ENCODE results near the gene ADCY10.
"Not testable (repeated sequence)": the region's sequence is repeated elsewhere in the genome, so short reads cannot be mapped to it uniquely, and the experiment has no call there.

ADCY10 gene

GRCh38 chr1:167806676-167807075 is 107.3 kb downstream of the ADCY10 start:
- not testable (repeated sequence) for H3K36me3 Mint-ChIP-seq (ENCODE audit: low read depth); H3K9me3 Mint-ChIP-seq; H3K4me3 Mint-ChIP-seq; ATAC-seq; H3K27me3 Mint-ChIP-seq; DNase-seq; H3K27ac Mint-ChIP-seq
- peaks cover 26% of the 10 kb centered on the region for H3K4me1 Mint-ChIP-seq

GRCh38 chr1:167806235-167806634 is 107.7 kb downstream of the ADCY10 start:
- H3K27ac Mint-ChIP-seq; H3K4me3 Mint-ChIP-seq; H3K27me3 Mint-ChIP-seq; DNase-seq; H3K9me3 Mint-ChIP-seq; H3K36me3 Mint-ChIP-seq (ENCODE audit: low read depth); ATAC-seq: not testable (repeated sequence)
- peaks cover 26% of the 10 kb centered on the region for H3K4me1 Mint-ChIP-seq

GRCh38 chr1:167805041-167805556 is 108.8 kb downstream of the ADCY10 start:
- H3K36me3 Mint-ChIP-seq (ENCODE audit: low read depth) = no peaks in the 10 kb centered on the region
- no peak overlapping the region for H3K4me3 Mint-ChIP-seq
- H3K27me3 Mint-ChIP-seq = no peaks in the 10 kb centered on the region
- peak; percentile 38 for ATAC-seq
- H3K27ac Mint-ChIP-seq = peak overlapping the region; percentile 52
- no peaks in the 10 kb centered on the region for H3K9me3 Mint-ChIP-seq
- H3K4me1 Mint-ChIP-seq = peaks cover 26% of the 10 kb centered on the region
- no peak for DNase-seq

- peaks cover 26% of the 10 kb centered on the region for H3K4me1 Mint-ChIP-seq
- ATAC-seq (peak; percentile 91), DNase-seq (peak; percentile 93)
- no peaks in the 10 kb centered on the region for H3K36me3 Mint-ChIP-seq (ENCODE audit: low read depth)
- no peaks in the 10 kb centered on the region for H3K27me3 Mint-ChIP-seq
- no peaks in the 10 kb centered on the region for H3K9me3 Mint-ChIP-seq
- H3K4me3 Mint-ChIP-seq = peak overlapping the region; percentile 8
- peak overlapping the region; percentile 57 for H3K27ac Mint-ChIP-seq
Measured at GRCh38 chr1:167803358-167804207, 110.4 kb downstream of the ADCY10 start.

- Mint-ChIP-seq H3K27ac (no peak overlapping the region), H3K4me1 (peaks cover 26% of the 10 kb centered on the region), H3K9me3 (no peaks in the 10 kb centered on the region), H3K4me3 (no peak overlapping the region), H3K36me3 (ENCODE audit: low read depth) (no peaks in the 10 kb centered on the region), H3K27me3 (no peaks in the 10 kb centered on the region)
- ATAC-seq (no peak), DNase-seq (no peak)
Measured at GRCh38 chr1:167802235-167802634, 111.7 kb downstream of the ADCY10 start.

- no peaks in the 10 kb centered on the region for H3K27me3 Mint-ChIP-seq
- no peak for ATAC-seq
- H3K9me3 Mint-ChIP-seq = no peaks in the 10 kb centered on the region
- no peaks in the 10 kb centered on the region for H3K36me3 Mint-ChIP-seq (ENCODE audit: low read depth)
- no peak overlapping the region for H3K4me3 Mint-ChIP-seq
- peaks cover 25% of the 10 kb centered on the region for H3K4me1 Mint-ChIP-seq
- no peak overlapping the region for H3K27ac Mint-ChIP-seq
- DNase-seq = no peak
Measured at GRCh38 chr1:167800251-167800650, 113.7 kb downstream of the ADCY10 start.

- Mint-ChIP-seq H3K4me3 (no peak overlapping the region), H3K36me3 (ENCODE audit: low read depth) (no peaks in the 10 kb centered on the region), H3K9me3 (no peaks in the 10 kb centered on the region), H3K4me1 (peaks cover 20% of the 10 kb centered on the region), H3K27ac (no peak overlapping the region), H3K27me3 (no peaks in the 10 kb centered on the region)
- no peak for ATAC-seq
- no peak for DNase-seq
Measured at GRCh38 chr1:167799747-167800146, 114.2 kb downstream of the ADCY10 start.

- no peaks in the 10 kb centered on the region for H3K36me3 Mint-ChIP-seq (ENCODE audit: low read depth)
- no peaks in the 10 kb centered on the region for H3K27me3 Mint-ChIP-seq
- H3K4me1 Mint-ChIP-seq = peaks cover 15% of the 10 kb centered on the region
- H3K9me3 Mint-ChIP-seq = no peaks in the 10 kb centered on the region
- H3K4me3 Mint-ChIP-seq = no peak overlapping the region
- ATAC-seq (no peak), DNase-seq (no peak)
- no peak overlapping the region for H3K27ac Mint-ChIP-seq
Measured at GRCh38 chr1:167798952-167799351, 115.0 kb downstream of the ADCY10 start.

- H3K27ac Mint-ChIP-seq = peak overlapping the region; percentile 1
- no peaks in the 10 kb centered on the region for H3K9me3 Mint-ChIP-seq
- H3K4me1 Mint-ChIP-seq = peaks cover 10% of the 10 kb centered on the region
- no peak overlapping the region for H3K4me3 Mint-ChIP-seq
- H3K36me3 Mint-ChIP-seq (ENCODE audit: low read depth) = no peaks in the 10 kb centered on the region
- no peaks in the 10 kb centered on the region for H3K27me3 Mint-ChIP-seq
- ATAC-seq (peak; percentile 74), DNase-seq (no peak)
Measured at GRCh38 chr1:167797015-167797414, 116.9 kb downstream of the ADCY10 start.

GRCh38 chr1:167795810-167796740 is 117.9 kb downstream of the ADCY10 start:
- no peak overlapping the region for H3K27ac Mint-ChIP-seq

GRCh38 chr1:167794043-167794442 is 119.9 kb downstream of the ADCY10 start:
- Mint-ChIP-seq H3K4me3 (no peak overlapping the region), H3K36me3 (ENCODE audit: low read depth) (peaks cover 12% of the 10 kb centered on the region), H3K4me1 (peaks cover 21% of the 10 kb centered on the region), H3K27ac (no peak overlapping the region), H3K27me3 (no peaks in the 10 kb centered on the region), H3K9me3 (no peaks in the 10 kb centered on the region)
- no peak for ATAC-seq
- DNase-seq = no peak

More at GRCh38 chr1:167795810-167796740, 117.9 kb downstream of the ADCY10 start:
- Mint-ChIP-seq H3K4me3 (no peak overlapping the region), H3K4me1 (peaks cover 10% of the 10 kb centered on the region), H3K36me3 (ENCODE audit: low read depth) (peaks cover under 1% of the 10 kb centered on the region), H3K27me3 (no peaks in the 10 kb centered on the region), H3K9me3 (no peaks in the 10 kb centered on the region)
- DNase-seq (no peak), ATAC-seq (no peak)

GRCh38 chr1:167792188-167792565 is 121.8 kb downstream of the ADCY10 start:
- Mint-ChIP-seq H3K9me3 (no peaks in the 10 kb centered on the region), H3K27me3 (no peaks in the 10 kb centered on the region), H3K27ac (no peak overlapping the region), H3K4me1 (peaks cover 25% of the 10 kb centered on the region), H3K4me3 (no peak overlapping the region), H3K36me3 (ENCODE audit: low read depth) (peaks cover 19% of the 10 kb centered on the region)
- DNase-seq (no peak), ATAC-seq (no peak)

GRCh38 chr1:167791281-167792187 is 122.4 kb downstream of the ADCY10 start:
- Mint-ChIP-seq H3K27me3 (no peaks in the 10 kb centered on the region), H3K9me3 (no peaks in the 10 kb centered on the region), H3K4me1 (peaks cover 21% of the 10 kb centered on the region), H3K27ac (no peak overlapping the region), H3K36me3 (ENCODE audit: low read depth) (peaks cover 19% of the 10 kb centered on the region), H3K4me3 (no peak overlapping the region)
- DNase-seq = no peak
- ATAC-seq = no peak

- Mint-ChIP-seq H3K9me3 (no peaks in the 10 kb centered on the region), H3K27ac (no peak overlapping the region), H3K36me3 (ENCODE audit: low read depth) (peaks cover 19% of the 10 kb centered on the region), H3K4me1 (peaks cover 21% of the 10 kb centered on the region), H3K27me3 (no peaks in the 10 kb centered on the region), H3K4me3 (no peak overlapping the region)
- ATAC-seq (no peak), DNase-seq (no peak)
Measured at GRCh38 chr1:167790117-167790516, 123.8 kb downstream of the ADCY10 start.
